GM18519 (cell line): ENCODE measurements around the gene ERV3-1.
"Not testable (repeated sequence)": the region's sequence is repeated elsewhere in the genome, so short reads cannot be mapped to it uniquely, and the experiment has no call there.

Experiments used
- ATAC-seq: cut with Tn5 transposase; IDR thresholded peaks from one replicate; pipeline ENCODE4 v1.9.1; 2021; ENCODE audit warnings: mild to moderate bottlenecking, moderate library complexity; ENCODE audit not compliant: unreplicated experiment, low FRiP score

Gene ERV3-1

DNA sequence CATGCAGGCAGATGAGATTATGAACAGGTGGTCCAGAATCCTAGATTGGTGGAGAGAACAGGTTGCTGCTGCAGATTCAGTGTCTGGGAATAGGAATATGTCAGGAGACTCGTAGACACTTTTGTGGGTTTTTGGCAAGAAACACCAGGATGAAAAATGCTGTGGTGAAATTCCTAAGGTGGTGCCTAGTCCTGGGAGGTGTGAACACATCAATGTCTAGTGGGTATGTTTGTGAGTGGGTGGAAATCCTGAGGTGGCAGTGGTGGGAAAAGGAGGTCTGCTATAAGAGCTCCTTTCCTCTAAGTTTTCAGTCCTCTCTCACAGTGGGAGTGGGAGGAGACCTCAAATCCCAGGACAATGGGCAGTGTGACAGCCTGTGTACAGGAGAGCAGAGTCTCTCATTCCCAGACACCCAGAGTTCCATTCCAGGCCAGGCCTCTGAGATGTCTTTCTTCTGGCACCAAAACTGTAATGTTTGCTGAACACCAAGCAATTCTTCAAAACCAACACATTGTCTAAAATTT lies 5.1 kb downstream of the ERV3-1 start:
- no peak for ATAC-seq

DNA sequence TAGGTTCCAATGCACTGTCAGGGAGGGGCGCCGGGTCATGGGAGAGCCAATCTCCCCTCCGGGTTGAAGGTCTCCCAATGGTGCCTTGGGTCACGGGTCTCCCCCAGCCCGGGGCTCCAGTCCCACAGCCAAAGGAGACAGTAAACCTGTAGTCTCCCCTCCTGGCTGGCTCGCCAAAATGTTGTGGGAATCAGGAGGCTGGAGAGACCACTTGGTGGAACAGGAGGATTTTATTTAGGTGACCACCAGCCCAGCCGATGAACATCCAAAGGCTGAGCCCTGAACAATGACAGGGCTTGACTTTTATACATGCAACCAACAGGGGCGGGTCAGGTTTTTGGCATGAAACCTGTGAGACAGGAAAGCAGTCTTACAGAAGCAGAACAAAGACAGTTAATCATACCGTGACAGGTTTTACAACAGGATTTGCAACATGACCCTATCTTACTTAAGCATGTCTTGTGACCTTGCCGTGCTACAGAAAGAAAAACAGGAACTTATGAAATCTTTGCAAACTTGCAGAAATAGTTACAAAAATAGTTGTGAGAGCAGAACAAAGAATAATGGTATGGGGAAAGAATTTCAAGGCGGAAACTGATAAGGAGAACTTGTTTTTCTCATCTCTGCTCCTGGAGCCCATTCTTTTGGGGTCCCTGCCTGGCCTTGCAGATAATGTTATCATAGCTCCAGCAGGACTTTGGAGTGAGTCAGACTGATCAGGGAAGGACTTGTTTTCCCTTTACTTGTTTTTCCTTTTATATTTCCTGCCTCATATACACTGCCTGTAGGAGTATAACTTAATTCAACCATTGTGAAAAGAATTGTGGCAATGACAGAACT lies 7.1 kb downstream of the ERV3-1 start:
- ATAC-seq: peak; percentile 80

DNA sequence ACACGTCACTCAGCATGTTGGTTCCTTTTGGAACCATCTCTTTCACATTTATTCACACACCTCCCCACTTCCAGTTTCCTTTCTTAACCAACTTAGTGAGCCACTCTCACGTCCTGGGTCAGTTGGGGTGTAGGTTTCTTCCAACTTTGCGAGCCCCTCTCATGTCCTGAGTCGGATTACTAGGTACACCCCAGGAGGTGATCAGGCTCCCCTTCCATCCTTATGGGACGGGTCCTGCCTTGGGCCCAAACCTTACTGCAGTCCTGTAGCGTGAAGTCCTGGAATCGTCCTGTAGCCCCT lies 7.7 kb downstream of the ERV3-1 start:
- no peak for ATAC-seq

DNA sequence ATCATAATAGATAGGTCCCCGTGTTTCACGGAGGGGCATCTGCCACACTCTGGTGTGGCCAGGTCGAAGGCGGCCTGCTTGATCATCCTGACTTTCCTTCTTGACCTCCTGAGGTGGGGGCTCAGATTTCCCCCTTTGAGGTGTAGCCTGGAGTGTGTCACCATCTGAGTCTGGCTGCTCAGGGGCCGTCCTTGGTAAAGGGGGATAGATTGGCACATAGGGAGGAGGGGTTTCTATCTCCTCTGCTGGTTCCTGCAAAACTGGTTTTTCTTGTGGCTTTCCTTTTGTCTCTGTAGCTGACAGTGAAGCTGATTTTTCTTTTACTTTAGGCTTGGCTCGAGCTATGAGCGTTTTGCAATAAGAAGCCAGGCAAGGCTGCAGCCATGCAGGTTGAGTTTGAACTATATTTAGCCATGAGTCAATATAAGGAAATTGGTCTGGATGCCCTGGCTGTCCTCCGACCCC lies 8.5 kb downstream of the ERV3-1 start:
- ATAC-seq: no peak

DNA sequence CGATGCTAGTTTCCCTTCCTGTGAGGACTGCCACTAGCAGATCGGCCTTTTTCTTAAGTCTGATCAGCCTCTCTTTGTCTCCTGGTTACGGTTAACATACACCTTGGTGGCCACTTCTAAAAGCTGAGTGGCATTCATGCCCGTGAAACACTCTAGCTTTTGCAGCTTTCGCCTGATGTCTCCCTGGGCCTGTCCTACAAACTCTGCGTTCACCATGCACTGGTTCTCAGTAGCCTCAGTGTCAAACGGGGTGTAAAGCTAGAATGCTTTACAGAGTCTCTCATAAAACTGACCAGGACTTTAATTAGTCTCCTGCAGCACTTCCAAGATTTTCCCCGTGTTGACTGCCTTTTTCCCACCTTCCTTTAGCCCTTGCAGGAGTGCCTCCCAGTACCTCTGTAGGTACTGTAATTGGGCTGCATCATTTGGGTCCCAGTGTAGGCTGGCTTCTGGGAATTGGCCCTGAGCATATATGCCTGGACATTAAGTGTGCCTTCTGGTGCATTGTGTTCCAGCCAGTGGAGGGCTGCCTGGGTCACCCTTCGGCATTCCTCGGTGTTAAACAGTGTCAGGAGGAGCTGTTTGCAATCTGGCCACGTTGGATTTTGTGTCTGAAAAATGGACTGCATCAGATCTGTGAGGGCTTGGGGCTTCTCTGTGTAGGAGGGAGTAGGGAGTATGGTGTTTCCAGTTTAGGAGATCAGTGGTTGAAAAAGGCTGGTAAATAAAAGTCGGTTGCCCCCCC lies 9.2 kb downstream of the ERV3-1 start:
- no peak for ATAC-seq

DNA sequence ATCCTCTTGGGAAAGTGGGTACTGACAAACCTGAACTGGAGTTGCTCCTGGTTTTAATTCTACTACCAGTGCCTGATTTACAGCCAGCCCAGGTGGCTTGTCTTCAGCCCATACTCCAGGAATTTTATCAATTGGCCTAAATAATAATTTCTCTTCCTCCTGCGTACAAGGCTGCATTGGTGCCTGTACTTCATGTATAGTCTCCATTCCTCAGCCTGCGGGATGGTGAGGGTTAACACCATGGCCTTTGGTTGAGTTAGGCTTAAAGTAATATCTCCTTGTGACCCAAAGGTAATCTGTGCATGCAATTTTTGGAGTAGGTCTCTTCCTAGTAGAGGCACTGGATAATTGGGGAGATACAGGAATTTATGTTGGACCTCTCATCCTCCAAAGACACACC lies 10.2 kb downstream of the ERV3-1 start:
- no peak for ATAC-seq

DNA sequence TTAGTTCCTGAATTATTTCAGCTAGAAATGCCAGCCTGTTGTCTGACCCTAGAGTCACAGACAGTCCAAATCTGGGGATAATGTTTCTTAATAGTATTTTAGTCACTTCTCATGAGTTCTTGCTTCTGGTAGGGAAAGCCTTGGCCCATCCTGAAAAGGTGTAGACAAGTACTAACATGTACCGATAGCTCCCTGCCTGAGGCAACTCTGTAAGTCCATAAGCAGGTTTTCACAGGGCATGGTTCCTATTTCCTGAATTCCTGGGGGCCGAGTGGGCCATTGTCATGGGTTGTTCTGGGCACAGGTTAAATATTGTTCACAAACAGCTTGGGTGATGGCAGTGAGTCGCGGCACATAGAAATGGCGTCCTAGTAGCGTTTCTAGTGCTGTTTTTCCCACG lies 12.6 kb downstream of the ERV3-1 start:
- ATAC-seq: no peak

DNA sequence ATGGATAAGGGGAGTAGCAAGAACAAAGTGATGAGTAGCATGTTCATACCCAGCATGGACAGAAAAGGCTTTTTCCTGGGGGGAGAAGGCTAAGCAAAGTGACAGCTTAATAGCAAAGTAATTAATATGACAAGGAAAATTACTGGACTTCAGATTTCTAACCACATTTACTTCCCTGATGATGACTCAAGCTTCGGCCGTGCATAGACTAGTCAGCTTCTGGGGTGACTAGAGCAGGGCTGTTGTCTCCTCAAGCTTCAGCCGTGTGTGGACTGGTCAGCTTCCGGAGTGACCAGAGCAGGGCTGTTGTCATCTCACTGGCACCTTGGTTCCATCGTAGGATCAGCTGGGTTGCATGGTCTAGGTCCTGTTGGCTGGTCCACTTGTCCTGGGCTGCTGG lies 13.5 kb downstream of the ERV3-1 start:
- ATAC-seq: no peak

DNA sequence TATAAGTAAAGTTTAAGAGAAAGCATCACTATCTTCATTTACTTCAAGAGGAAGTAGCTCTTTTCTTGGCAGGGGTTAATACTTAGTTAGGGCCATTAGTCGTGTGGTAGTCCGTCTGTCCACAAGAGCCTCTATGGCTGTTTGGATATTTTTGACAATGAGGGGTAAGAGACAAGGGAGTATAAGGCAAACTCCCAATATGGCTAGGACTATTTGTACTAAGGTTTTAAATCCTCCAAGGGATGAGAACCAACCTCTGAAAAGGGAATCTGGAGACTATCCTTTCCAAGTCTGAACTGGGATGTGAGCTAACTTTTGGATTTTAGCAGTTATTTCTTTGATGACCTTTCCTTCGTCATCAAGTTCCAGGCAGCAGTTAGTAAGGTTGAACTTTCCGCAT lies 15.6 kb downstream of the ERV3-1 start, which contains the start of gene ZNF117:
ZNF117 (minus strand) TSS at position 101 of the 400 bp plus-strand sequence.
- no peak for ATAC-seq

DNA sequence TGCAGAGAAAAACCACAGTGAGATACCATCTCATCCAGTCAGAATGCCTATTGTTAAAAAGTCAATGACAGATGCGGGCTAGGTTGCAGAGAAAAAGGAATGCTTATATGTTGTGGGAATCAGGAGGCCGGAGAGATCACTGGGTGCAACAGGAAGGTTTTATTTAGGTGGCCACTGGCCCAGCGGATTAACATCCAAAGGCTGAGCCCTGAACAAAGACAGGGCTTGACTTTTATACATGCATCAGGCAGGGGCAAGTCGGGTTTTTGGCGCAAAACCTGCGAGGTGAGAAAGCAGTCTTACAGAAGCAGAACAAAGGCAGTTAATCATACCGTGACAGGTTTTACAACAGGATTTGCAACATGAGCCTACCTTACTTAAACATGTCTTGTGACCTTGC lies 16.3 kb downstream of the ERV3-1 start:
- no peak for ATAC-seq

DNA sequence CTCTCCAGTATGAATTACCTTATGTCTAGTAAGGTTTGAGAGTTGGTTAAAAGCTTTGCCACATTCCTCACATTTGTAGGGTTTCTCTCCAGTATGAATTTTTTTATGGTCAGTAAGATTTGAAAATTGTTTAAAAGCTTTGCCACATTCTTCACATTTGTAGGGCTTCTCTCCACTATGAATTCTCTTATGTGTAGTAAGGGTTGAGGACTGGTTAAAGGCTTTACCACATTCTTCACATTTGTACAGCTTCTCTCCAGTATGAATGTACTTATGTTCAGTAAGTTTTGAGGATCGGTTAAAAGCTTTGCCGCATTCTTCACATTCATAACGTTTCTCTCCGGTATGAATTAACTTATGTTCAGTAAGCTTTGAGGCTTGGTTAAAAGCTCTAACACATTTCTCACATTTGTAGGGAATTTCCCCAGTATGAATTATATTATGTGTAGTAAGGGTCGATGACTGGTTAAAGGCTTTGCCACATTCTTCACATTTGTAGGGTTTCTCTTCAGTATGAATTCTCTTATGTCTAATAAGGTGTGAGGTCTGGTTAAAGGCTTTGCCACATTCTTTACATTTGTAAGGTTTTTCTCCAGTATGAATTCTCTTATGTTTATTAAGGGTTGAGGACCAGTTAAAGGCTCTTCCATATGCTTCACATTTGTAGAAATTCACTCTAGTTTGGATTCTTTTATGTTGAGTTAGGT lies 27.8 kb downstream of the ERV3-1 start:
- no peak for ATAC-seq

DNA sequence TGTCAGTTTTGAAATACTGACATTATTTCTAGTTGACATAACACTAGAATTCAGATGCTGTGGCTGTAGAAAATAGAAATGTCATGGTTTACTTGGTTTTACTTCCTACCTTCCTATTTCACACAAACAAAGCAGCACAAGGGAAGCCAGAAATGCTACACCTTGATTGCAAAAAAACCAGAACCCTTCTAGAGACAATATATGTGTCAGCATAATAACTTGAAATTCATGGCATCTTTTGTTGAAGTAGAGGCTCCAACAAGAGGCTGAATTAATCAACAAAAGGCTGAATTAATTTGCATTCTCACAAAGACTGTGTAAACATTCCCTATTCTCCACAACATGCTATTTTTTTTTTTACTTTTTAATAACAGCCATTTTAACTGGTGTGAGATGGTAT lies 40.9 kb downstream of the ERV3-1 start:
- no peak for ATAC-seq

DNA sequence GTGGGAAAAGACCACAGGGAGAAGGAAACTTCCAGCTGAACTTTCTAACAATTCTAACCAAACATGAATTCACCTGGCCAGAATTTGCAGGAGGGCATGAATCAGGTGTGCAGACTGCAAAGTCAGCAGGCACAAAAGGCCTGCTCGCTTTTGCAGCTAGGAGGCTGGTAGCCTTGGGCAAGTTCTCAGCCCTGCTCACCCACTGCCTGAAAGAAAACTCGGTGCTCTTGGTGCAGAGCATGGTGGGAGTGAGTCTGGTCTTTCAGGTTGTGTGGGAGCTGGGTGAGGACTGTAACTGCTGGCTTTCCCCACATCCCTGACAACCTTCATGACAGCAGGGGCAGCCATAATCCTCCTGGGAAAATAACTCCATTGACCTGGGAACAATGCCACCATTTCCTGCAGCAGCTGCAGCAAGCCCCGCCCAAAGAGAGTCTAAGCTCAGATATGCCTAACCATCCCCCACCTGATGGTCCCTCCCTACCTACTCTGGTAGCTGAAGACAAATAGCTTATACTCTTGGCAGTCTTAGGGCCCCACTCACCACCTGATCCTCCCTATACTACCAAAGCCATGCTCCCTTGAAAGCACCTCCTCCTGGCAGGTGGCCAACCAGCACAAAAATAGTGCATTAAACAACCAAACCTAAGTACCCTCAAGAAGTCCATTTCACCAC lies 47.3 kb downstream of the ERV3-1 start:
- ATAC-seq: no peak

DNA sequence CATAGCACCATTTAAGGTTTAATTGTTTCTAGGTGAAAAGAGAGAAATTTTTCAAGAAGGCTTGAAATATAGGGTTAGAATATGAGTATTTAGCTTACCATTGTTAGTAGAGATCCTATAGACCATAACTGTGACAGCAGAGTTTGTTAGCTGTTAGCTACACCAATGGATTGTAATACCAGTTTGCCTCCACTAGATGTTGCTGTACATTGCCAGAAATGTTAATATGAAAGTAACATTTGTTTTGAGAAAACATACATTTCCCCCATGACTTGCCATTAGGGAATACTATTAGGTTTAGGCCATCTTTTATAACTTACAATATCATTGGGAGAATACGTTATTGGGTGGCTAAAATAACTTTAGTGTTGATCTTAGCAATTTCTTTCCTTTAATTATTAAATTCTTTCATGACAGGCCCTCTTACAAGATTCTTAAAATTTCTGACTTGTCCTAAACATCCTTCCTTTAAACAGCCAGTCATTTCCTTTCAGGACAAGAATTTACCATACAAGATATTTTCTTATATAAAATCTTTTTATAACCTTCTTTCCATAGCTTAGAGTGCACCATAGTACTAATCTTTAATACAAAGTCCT lies 55.1 kb downstream of the ERV3-1 start:
- no peak for ATAC-seq

DNA sequence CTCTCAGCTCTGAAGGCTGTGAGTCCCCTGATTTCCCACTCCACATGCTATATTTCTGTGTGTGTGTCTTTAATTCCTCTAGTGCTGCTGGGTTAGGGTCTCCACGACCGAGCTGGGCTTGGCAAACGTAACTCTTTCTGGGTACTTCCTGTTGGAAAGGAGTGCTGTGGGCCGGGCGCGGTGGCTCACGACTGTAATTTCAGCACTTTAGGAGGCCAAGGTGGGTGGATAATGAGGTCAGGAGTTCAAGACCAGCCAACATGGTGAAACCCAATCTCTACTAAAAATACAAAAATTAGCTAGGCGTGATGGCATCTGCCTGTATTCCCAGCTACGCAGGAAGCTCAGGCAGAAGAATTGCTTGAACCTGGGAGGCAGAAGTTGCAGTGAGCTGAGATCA lies 55.8 kb downstream of the ERV3-1 start:
- ATAC-seq: not testable (repeated sequence)

DNA sequence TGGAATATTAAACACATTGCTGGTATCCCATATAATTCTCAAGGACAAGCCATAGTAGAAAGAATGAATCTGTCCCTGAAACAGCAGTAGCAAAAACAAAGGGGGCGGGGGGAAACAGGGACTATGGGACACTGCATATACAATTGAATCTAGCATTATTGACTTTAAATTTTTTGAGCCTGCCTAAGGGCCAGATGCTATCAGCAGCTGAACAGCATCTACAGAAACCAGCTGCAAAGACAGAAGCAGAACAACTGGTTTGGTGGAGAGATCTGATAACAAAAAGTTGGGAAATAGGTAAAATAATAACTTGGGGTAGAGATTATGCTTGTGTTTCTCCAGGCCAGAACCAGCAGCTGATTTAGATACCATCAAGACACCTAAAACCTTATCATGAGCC lies 57.7 kb downstream of the ERV3-1 start:
- ATAC-seq: not testable (repeated sequence)

DNA sequence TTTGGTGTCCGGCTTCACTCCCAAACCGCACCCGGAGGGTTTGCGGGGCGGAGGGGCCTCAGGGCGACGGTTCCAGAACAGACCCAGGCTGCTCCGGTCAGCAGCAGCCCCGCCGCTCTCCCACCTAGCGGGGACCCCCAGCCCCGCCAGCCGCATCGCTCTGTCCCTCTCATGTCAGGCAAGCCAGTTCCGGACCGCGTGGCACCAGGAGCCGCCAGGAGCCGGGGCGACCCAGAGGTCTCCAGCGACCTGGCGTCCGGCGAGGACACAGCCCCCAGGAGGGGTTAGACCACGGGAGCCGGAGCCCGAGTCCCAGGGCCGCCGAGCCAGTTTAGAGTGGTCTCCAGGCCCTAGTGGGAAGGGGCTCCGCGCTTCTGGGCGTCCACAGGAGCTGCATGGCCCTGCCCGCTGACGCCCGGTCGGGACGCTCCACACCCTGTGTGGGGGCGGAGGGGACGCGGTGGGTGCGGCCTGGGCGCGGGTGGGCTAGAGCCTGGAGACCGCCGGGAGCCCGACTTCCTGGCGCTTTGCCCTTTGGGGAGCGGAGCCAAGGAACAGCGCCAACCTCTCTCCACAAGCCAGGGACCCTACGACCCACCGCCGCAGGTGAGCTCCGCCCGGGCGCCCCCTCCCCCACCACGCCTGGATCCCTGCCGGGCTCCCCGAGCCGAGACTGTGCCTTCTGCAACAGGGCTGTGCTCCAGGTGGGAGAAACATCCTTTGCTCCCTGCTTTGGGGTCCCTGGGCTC lies 59.1 kb downstream of the ERV3-1 start:
- ATAC-seq: no peak

DNA sequence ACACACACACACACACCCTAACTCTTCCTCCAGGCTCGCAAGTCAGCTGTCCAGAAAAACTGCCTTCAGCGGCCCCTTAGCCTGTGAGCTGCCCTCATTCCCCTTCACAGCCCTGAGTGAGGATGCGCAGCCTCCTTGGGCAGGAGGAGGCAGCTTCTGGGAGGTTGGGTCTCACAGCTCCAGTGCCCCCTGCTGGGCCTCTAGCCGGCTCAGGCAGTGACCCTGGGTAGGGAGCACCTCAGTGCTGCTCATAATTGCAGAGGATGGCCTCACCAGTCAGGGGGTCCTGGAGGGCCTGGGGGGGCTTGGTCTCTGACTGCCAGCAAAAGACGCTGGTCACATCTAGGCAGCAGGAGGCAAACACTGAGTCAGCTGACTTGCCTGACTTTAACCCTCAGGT lies 59.7 kb downstream of the ERV3-1 start:
- no peak for ATAC-seq

DNA sequence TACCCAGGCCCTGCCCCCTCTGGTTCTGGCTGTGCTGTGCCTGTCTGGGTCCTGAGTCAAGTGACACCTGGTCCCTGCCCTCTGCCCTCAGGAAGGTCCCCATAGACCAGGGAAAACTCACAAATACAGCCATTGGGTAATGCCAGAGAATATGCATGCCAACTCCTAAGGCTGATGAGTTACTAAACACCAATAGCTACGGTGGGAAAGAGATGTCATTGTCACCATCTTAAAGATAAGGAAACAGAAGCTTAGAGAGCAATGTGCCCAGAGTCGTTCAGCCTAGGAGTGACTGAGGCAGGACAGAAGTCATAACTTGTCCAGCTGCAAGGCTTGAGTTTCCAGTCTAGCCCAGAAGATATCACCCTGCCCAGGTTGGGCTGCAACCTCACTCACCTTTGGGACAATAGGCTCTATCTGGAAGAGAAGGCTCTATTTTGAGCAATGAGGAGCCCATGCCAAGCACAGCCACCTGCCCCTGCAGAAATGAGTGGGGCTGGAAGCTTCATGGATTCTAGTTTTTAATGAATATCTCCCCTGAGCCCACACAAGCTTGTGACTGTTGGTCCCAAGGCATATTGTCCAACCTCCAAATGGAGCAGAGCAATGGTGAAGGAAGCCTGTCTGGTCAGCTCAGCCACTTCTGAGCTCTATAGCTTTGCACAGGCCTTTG lies 60.8 kb downstream of the ERV3-1 start:
- no peak for ATAC-seq
